K562 (cell line): ENCODE measurements around the gene LDLR. TPM values are rescaled to one million over a fixed set of nuclear protein-coding genes. Genes with fewer than 3 reads are reported as not detected.
"Not testable (repeated sequence)": the region's sequence is repeated elsewhere in the genome, so short reads cannot be mapped to it uniquely, and the experiment has no call there.

ENCODE experiments used
- ATAC-seq: fragments of 200-7000 bp; cut with Tn5 transposase; 3 replicates; pipeline ENCODE4 v1.9.1; 2020; ENCODE audit warnings: moderate library complexity
- BruUV-seq: library from RNA; stranded (reverse); fragments of 400-500 nt; replicated peaks from 2 replicates; lab custom pipeline; 2021; lab: Mats Ljungman, UMichigan
- CTCF ChIA-PET: fragments of 300-600 bp; formaldehyde crosslinking; extraction: SDS; loops from one replicate; lab custom pipeline; 2021; ENCODE audit warnings: low intra/inter-chr PET ratio; lab: Yijun Ruan, JAX
- POLR2A ChIA-PET: fragments of 300-600, 350-650 bp; sonication (Branson Sonifier 250); formaldehyde crosslinking; extraction: SDS; loops from one replicate; lab custom pipeline; 2021; ENCODE audit warnings: antibody characterized with exemption, inconsistent platforms; lab: Yijun Ruan, JAX
- DNase-seq, 4 experiments: peaks; one replicate each; pipeline versions ENCODE4 v3.0.0 to v3.0.0-alpha.2; 2011 to 2018; ENCODE audit warnings: low spot score in 3 of 4, mixed read lengths in 3 of 4; ENCODE audit errors: extremely low read depth in 1 of 4
- FAIRE-seq: peaks from 2 replicates; lab custom pipeline; 2011; peaks lifted over from hg19 to GRCh38; lab: Jason Lieb, UNC
- H2AFZ ChIP-seq: 2 replicates; pipeline ENCODE4 v1.6.0; 2011; ENCODE audit warnings: low read depth, low read length, control low read depth, inconsistent platforms
- H3K27ac ChIP-seq: fragments of 200-600 bp; 3 replicates; pipeline ENCODE4 v1.8.0; 2011; ENCODE audit warnings: low read depth, mild to moderate bottlenecking, control low read depth, inconsistent platforms, low read length, moderate library complexity, mixed read lengths; ENCODE audit errors: extremely low read depth
- H3K27me3 ChIP-seq, 2 experiments: fragments of 300-600 bp in 1 of 2; 2 replicates in 1 of 2; 3 replicates in 1 of 2; pipeline versions ENCODE4 v1.6.0 to v1.8.0; 2011; ENCODE audit warnings: inconsistent platforms in 2 of 2, low read length in 2 of 2, mild to moderate bottlenecking in 1 of 2, mixed read lengths in 1 of 2, moderate library complexity in 1 of 2; ENCODE audit not compliant: control insufficient read depth in 2 of 2, insufficient read depth in 2 of 2
- H3K36me3 ChIP-seq: fragments of 300-600 bp; 3 replicates; pipeline ENCODE4 v1.8.0; 2011; ENCODE audit warnings: mild to moderate bottlenecking, low read length, inconsistent platforms; ENCODE audit not compliant: control insufficient read depth, insufficient read depth
- H3K4me1 ChIP-seq, 2 experiments: fragments of 200-600 bp in 1 of 2; replicated peaks in 1 of 2; 2 replicates in 1 of 2; 3 replicates in 1 of 2; pipeline versions ENCODE4 v1.5.1 to v1.8.0; 2011; ENCODE audit warnings: inconsistent platforms in 2 of 2, low read length in 2 of 2, mild to moderate bottlenecking in 1 of 2, mixed read lengths in 1 of 2, moderate library complexity in 1 of 2; ENCODE audit not compliant: control insufficient read depth in 2 of 2, insufficient read depth in 2 of 2
- H3K4me2 ChIP-seq: 2 replicates; pipeline ENCODE4 v1.6.1; 2011; ENCODE audit warnings: low read length, control low read depth, inconsistent platforms, mixed read lengths; ENCODE audit not compliant: insufficient read depth
- H3K4me3 ChIP-seq: fragments of 200-600 bp; sonication (generic), shearing (Covaris generic); 2 replicates; pipeline ENCODE4 v1.5.1; 2016; ENCODE audit warnings: control low read depth, inconsistent platforms
- H3K79me2 ChIP-seq: fragments of 200-600 bp; 3 replicates; pipeline ENCODE4 v1.8.0; 2011; ENCODE audit warnings: low read length, inconsistent platforms; ENCODE audit not compliant: control insufficient read depth, insufficient read depth
- H3K9ac ChIP-seq, 2 experiments: 2 replicates each; pipeline versions ENCODE4 v1.6.0 to v1.6.1; 2011; ENCODE audit warnings: low read depth in 2 of 2, low read length in 2 of 2, control low read depth in 1 of 2, inconsistent platforms in 1 of 2, mild to moderate bottlenecking in 1 of 2, mixed read lengths in 1 of 2; ENCODE audit not compliant: insufficient read depth in 1 of 2
- H3K9me1 ChIP-seq: one replicate; pipeline ENCODE4 v1.6.0; 2011; ENCODE audit warnings: inconsistent platforms, mild to moderate bottlenecking, low read length, moderate library complexity; ENCODE audit not compliant: control insufficient read depth, insufficient read depth
- H3K9me3 ChIP-seq: replicated peaks from 2 replicates; pipeline ENCODE4 v1.5.1; 2011; ENCODE audit warnings: low read depth, low read length, inconsistent platforms; ENCODE audit not compliant: control insufficient read depth, insufficient read depth
- H4K20me1 ChIP-seq: replicated peaks from 2 replicates; pipeline ENCODE4 v1.6.1; 2011; ENCODE audit warnings: low read length, inconsistent platforms, mixed read lengths; ENCODE audit not compliant: control insufficient read depth, insufficient read depth
- AFF4 ChIP-seq: sonication (generic); formaldehyde crosslinking; IDR thresholded peaks from 2 replicates; pipeline ENCODE4 v1.8.0; 2023; ENCODE audit warnings: mild to moderate bottlenecking, missing genetic modification reagents
- CHD1 ChIP-seq: fragments of 200-600 bp; sonication (generic); IDR thresholded peaks from one replicate; pipeline ENCODE4 v1.6.1; 2012; ENCODE audit warnings: mild to moderate bottlenecking, moderate library complexity, low read length, inconsistent platforms
- E4F1 ChIP-seq: fragments of 250-450 bp; sonication (Bioruptor Pico); IDR thresholded peaks from 2 replicates; pipeline ENCODE4 v1.5.0; 2021; ENCODE audit warnings: mild to moderate bottlenecking, borderline replicate concordance
- ELF2 ChIP-seq: fragments of 250-450 bp; sonication (Bioruptor Pico); IDR thresholded peaks from 2 replicates; pipeline ENCODE4 v1.5.0; 2021; ENCODE audit warnings: mild to moderate bottlenecking
- JUND ChIP-seq, 2 experiments: IDR thresholded peaks; 2 replicates in 1 of 2; 3 replicates in 1 of 2; pipeline ENCODE4 v1.6.1; 2011; ENCODE audit warnings: borderline replicate concordance in 2 of 2, low read depth in 2 of 2, low read length in 2 of 2, improper control_type of control experiment in 1 of 2, missing biosample characterization in 1 of 2, missing genetic modification characterization in 1 of 2, missing genetic modification reagents in 1 of 2
- KAT8 ChIP-seq: fragments of 450-650 bp; IDR thresholded peaks from 2 replicates; pipeline ENCODE4 v1.6.1; 2016; ENCODE audit warnings: low read depth, mild to moderate bottlenecking
- NFRKB ChIP-seq: fragments of 450-650 bp; IDR thresholded peaks from 2 replicates; pipeline ENCODE4 v1.6.1; 2016; ENCODE audit warnings: low read depth
- NONO ChIP-seq, 2 experiments: fragments of 200-400 bp in 1 of 2; fragments of 450-650 bp in 1 of 2; formaldehyde crosslinking in 1 of 2; IDR thresholded peaks; 2 replicates each; pipeline ENCODE4 v1.6.1; 2017; ENCODE audit warnings: low read depth in 2 of 2, mild to moderate bottlenecking in 2 of 2, moderate library complexity in 2 of 2, low read length in 1 of 2
- THRB ChIP-seq: fragments of 450-650 bp; formaldehyde crosslinking; conservative IDR thresholded peaks from 2 replicates; pipeline ENCODE4 v1.4.0; 2022; ENCODE audit warnings: mild to moderate bottlenecking, missing genetic modification characterization
- ZNF239 ChIP-seq: fragments of 250-450 bp; sonication (Bioruptor Pico); IDR thresholded peaks from 2 replicates; pipeline ENCODE4 v1.4.0; 2020; ENCODE audit warnings: mild to moderate bottlenecking
- ZNF444 ChIP-seq: fragments of 250-450 bp; sonication (Bioruptor Pico); IDR thresholded peaks from 2 replicates; pipeline ENCODE4 v1.4.0; 2020; ENCODE audit warnings: mild to moderate bottlenecking, moderate library complexity
- WGBS: fragments of 100-300 bp; shearing (Covaris generic); methylation state at CpG from one replicate; pipeline ENCODE4 v1.1.6; 2016; ENCODE audit warnings: low coverage, mixed read lengths; ENCODE audit not compliant: insufficient coverage; ENCODE audit errors: missing lambda C conversion rate; 5-methylcytosine and 5-hydroxymethylcytosine counted together
- in situ Hi-C: fragments of 300-500 bp; cut with MboI; formaldehyde crosslinking; loops from 4 replicates; pipeline ENCODE4 v1.15.0; 2018; ENCODE audit warnings: inconsistent platforms, mixed read lengths
- intact Hi-C: fragments of 100-400 bp; cut with micrococcal nuclease; formaldehyde crosslinking; loops from 2 replicates; pipeline ENCODE4 v1.14.2; 2022
- polyA plus RNA-seq, 8 experiments: library from polyadenylated mRNA; depleted of rRNA in 4 of 8; stranded (reverse) in 5 of 8; unstranded in 3 of 8; fragments of >200 nt; fragmentation: Nextera tagmentation in 2 of 8; fragmentation: Illumina TruSeq in 1 of 8; extraction: Ambion mirVana in 2 of 8; extraction: Trizol in 1 of 8; gene quantifications; 2 replicates each; pipeline versions ENCODE4 v1.2.1 to v1.2.3, GENCODE V29; 2011 to 2014; ENCODE audit warnings: inconsistent platforms in 1 of 8, missing spikeins in 1 of 8
- total RNA-seq, 7 experiments: library from RNA; depleted of rRNA in 6 of 7; stranded (reverse); fragments of >200 nt in 6 of 7; fragmentation: Illumina TruSeq in 2 of 7; extraction: Trizol in 2 of 7; gene quantifications; 2 replicates each; pipeline versions ENCODE4 v1.2.1 to v1.2.3, GENCODE V29; 2011 to 2021; ENCODE audit warnings: low replicate concordance in 1 of 7

LDLR gene
- total and polyA plus RNA-seq, 9 of the 15 experiments (the other 6 are each of a cell fraction or from before 2014, with no cell fraction given), result 19.9 to 114 (median 56.3) TPM

GRCh38 chr19:11088506-11089253, 583 bp upstream of the LDLR start (continued):
- TF ChIP-seq JUND (IDR thresholded peaks at IDR 0.05; ENCODE audit: borderline replicate concordance, low read depth, low read length) (no peak), JUND (tag; IDR thresholded peaks at IDR 0.05; ENCODE audit: borderline replicate concordance, low read depth, low read length) (no peak; the same call in 2 of the 3 replicates), ELF2 (peak; percentile 9; the same call in 1 of the 2 replicates), ZNF239 (CRISPR knock-in tag) (no peak; the same call in 1 of the 2 replicates), E4F1 (CRISPR knock-in tag) (no peak), KAT8 (no peak), ZNF444 (CRISPR knock-in tag) (no peak)
- TF ChIP-seq, all 486 proteins: peak for 26

GRCh38 chr19:11090014-11090263, 676 bp downstream of the LDLR start:
- CTCF ChIA-PET, result not testable (repeated sequence)
- peaks cover 46 to 62% of the 10 kb centered on the region in 2 experiments for H3K4me1 ChIP-seq
- TF ChIP-seq CHD1 (peak; percentile 33), NFRKB (peak; percentile 70), THRB (CRISPR knock-in tag) (peak; percentile 78), AFF4 (CRISPR knock-in tag) (peak; percentile 46; the same call in 1 of the 2 replicates), NONO (IDR thresholded peaks at IDR 0.05; ENCODE audit: low read depth in 2 of 2, low read length in 1 of 2) (peak in 1 of 2 experiments; percentile 37; a peak in 1 of 4 replicates)

More at GRCh38 chr19:11090014-11090263, 676 bp downstream of the LDLR start:
- POLR2A ChIA-PET, result interaction anchor here (0.7 to 6.1 kb wide), 7 partner anchors 8 to 46 kb away, joined by 3 to 54 read pairs (median 3); no protein-coding TSS in a partner anchor
- H3K9me3 ChIP-seq, in situ Hi-C loops, FAIRE-seq, DNase-seq, H3K27me3 ChIP-seq, H2AFZ ChIP-seq, BruUV-seq, H3K9me1 ChIP-seq: not testable (repeated sequence)
- intact Hi-C loops, result loop anchor here (5.0 kb wide), 1 partner anchor 53 kb away; no protein-coding TSS in a partner anchor
- Histone ChIP-seq H3K27ac (peak overlapping the region; percentile 92), H3K9ac (peak overlapping the region; percentile 95 to 99), H3K36me3 (peaks cover 42% of the 10 kb centered on the region), H3K4me3 (peak overlapping the region; percentile 98), H4K20me1 (peaks cover 41% of the 10 kb centered on the region), H3K4me2 (peak overlapping the region; percentile 80), H3K79me2 (peaks cover 65% of the 10 kb centered on the region)
- under 1% methylated on average over 15 of the region's 15 CpGs for WGBS
- peak; percentile 3 for ATAC-seq
